Smooth muscle cell (in vitro differentiated cells): ENCODE results near the gene PSPN. TPM values are rescaled to one million over a fixed set of nuclear protein-coding genes. Genes with fewer than 3 reads are reported as not detected.

Experiments used
- DNase-seq: peaks from one replicate; lab custom pipeline; 2025; ENCODE audit not compliant: unreplicated experiment; lab: John Stamatoyannopoulos, UW
- H2AFZ ChIP-seq: fragments of 200-600 bp; sonication (generic); 2 replicates; pipeline ENCODE4 v1.6.0; 2016; ENCODE audit warnings: antibody characterized with exemption, low read depth, mild to moderate bottlenecking
- H3F3A ChIP-seq: fragments of 200-600 bp; sonication (generic); 2 replicates; pipeline ENCODE4 v1.6.0; 2017; ENCODE audit warnings: antibody characterized with exemption, low read depth
- H3K27ac ChIP-seq: fragments of 200-600 bp; sonication (generic); 2 replicates; pipeline ENCODE4 v1.5.1; 2016; ENCODE audit warnings: low read depth, mild to moderate bottlenecking
- H3K27me3 ChIP-seq: fragments of 200-600 bp; sonication (generic); 2 replicates; pipeline ENCODE4 v1.6.1; 2016; ENCODE audit warnings: low read depth, mild to moderate bottlenecking
- H3K36me3 ChIP-seq: fragments of 200-600 bp; sonication (generic); 2 replicates; pipeline ENCODE4 v1.5.1; 2016; ENCODE audit warnings: low read depth
- H3K4me1 ChIP-seq: fragments of 200-600 bp; sonication (generic); 2 replicates; pipeline ENCODE4 v1.5.1; 2016; ENCODE audit warnings: low read depth
- H3K4me2 ChIP-seq: fragments of 200-600 bp; sonication (generic); 2 replicates; pipeline ENCODE4 v1.6.0; 2016; ENCODE audit warnings: mild to moderate bottlenecking
- H3K4me3 ChIP-seq: fragments of 200-600 bp; sonication (generic); 2 replicates; pipeline ENCODE4 v1.5.1; 2016; ENCODE audit warnings: mild to moderate bottlenecking
- H3K79me2 ChIP-seq: fragments of 200-600 bp; sonication (generic); 2 replicates; pipeline ENCODE4 v1.6.0; 2016; ENCODE audit warnings: low read depth, mild to moderate bottlenecking
- H3K9ac ChIP-seq: fragments of 200-600 bp; sonication (generic); 2 replicates; pipeline ENCODE4 v1.6.0; 2016; ENCODE audit warnings: low read depth
- H3K9me3 ChIP-seq: fragments of 200-600 bp; sonication (generic); replicated peaks from 2 replicates; pipeline ENCODE4 v1.5.1; 2016; ENCODE audit warnings: low read depth
- H4K20me1 ChIP-seq: fragments of 200-600 bp; sonication (generic); 2 replicates; pipeline ENCODE4 v1.6.0; 2016; ENCODE audit warnings: low read depth
- CTCF ChIP-seq: fragments of 200-600 bp; sonication (generic); IDR thresholded peaks from 2 replicates; pipeline ENCODE4 v1.5.1; 2017; ENCODE audit warnings: borderline replicate concordance, mild to moderate bottlenecking, antibody characterized with exemption; ENCODE audit not compliant: insufficient read depth, poor library complexity, severe bottlenecking
- WGBS: methylation state at CpG from one replicate; pipeline ENCODE4 v1.1.7; 2016; ENCODE audit warnings: low lambda C conversion rate; 5-methylcytosine and 5-hydroxymethylcytosine counted together
- polyA plus RNA-seq: library from polyadenylated mRNA; unstranded; fragments of >200 nt; fragmentation: Nextera tagmentation; extraction: Ambion mirVana; gene quantifications from 2 replicates; pipeline ENCODE4 v1.2.1, GENCODE V29; 2016
- total RNA-seq: library from RNA; depleted of rRNA; stranded (reverse); fragments of >200 nt; gene quantifications from 2 replicates; pipeline ENCODE4 v1.2.3, GENCODE V29; 2014

Gene PSPN
- total and polyA plus RNA-seq, 2 experiments from 2014 or later = 0.67 to 2.0 TPM

GRCh38 chr19:6376512-6377190 is 918 bp upstream of the PSPN start:
- no peaks in the 10 kb centered on the region for H3K9me3 ChIP-seq
- no peaks in the 10 kb centered on the region for H4K20me1 ChIP-seq
- peaks cover 12% of the 10 kb centered on the region for H3K36me3 ChIP-seq
- H3K27ac ChIP-seq = peak overlapping the region; percentile 28
- H2AFZ ChIP-seq = no peak overlapping the region
- no peak for TF ChIP-seq CTCF
- peaks cover 5% of the 10 kb centered on the region for H3K4me1 ChIP-seq
- peaks cover 15% of the 10 kb centered on the region for H3F3A ChIP-seq
- no peak overlapping the region for H3K4me3 ChIP-seq
- no peaks in the 10 kb centered on the region for H3K79me2 ChIP-seq
- no peaks in the 10 kb centered on the region for H3K27me3 ChIP-seq
- WGBS = 68% methylated on average over 19 of the region's 19 CpGs
- H3K4me2 ChIP-seq = no peak overlapping the region
- no peak overlapping the region for H3K9ac ChIP-seq
- no peak for DNase-seq

GRCh38 chr19:6374711-6375410 is 872 bp downstream of the PSPN start:
- 94% methylated on average over 29 of the region's 29 CpGs for WGBS

GRCh38 chr19:6374161-6374709 is 1.5 kb downstream of the PSPN start:
- Histone ChIP-seq H3K4me3 (no peak overlapping the region), H3K4me2 (peak overlapping the region; percentile 86), H3K9ac (no peak overlapping the region), H2AFZ (no peak overlapping the region), H3K36me3 (no peaks in the 10 kb centered on the region), H4K20me1 (no peaks in the 10 kb centered on the region), H3K79me2 (no peaks in the 10 kb centered on the region), H3K4me1 (peaks cover 5% of the 10 kb centered on the region), H3K27me3 (no peaks in the 10 kb centered on the region), H3K27ac (peak overlapping the region; percentile 35), H3K9me3 (no peaks in the 10 kb centered on the region), H3F3A (peaks cover 15% of the 10 kb centered on the region)
- DNase-seq = no peak
- WGBS = 77% methylated on average over 28 of the region's 29 CpGs
- no peak for TF ChIP-seq CTCF

More at GRCh38 chr19:6374711-6375410, 872 bp downstream of the PSPN start:
- Histone ChIP-seq H3K9ac (no peak overlapping the region), H3K27ac (no peak overlapping the region), H3K27me3 (no peaks in the 10 kb centered on the region), H2AFZ (no peak overlapping the region), H3K4me3 (no peak overlapping the region), H3K4me2 (no peak overlapping the region), H3F3A (peaks cover 15% of the 10 kb centered on the region), H3K79me2 (no peaks in the 10 kb centered on the region), H3K36me3 (peaks cover 6% of the 10 kb centered on the region), H4K20me1 (no peaks in the 10 kb centered on the region), H3K9me3 (no peaks in the 10 kb centered on the region), H3K4me1 (peaks cover 5% of the 10 kb centered on the region)
- no peak for DNase-seq
- no peak for TF ChIP-seq CTCF
